ENCODE measurements around the gene VPS13D.

Gene VPS13D

DNA sequence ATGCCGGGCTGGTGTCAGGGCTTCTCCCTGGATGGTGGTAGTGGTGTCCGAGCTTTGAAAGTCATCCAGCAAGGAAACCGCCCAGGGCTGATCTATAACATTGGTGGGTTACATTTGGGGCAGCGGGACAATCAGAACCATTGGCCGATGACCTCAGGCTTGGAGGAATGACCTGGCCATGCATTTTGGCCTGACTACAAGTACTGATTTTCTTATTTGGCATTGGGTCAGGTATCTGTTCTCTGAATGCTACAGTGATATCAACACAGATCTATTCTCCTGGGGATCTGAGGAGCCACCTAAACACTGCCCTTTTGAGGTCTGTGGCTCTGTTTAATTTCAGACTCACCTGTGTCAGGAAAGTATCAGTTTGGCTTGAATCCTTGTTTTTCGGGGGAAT is 128.7 kb downstream of the VPS13D start:
- no peak for ATAC-seq (ENCODE audit: insufficient read depth, low read depth)
- no peak for DNase-seq
- Histone ChIP-seq H3K79me2 (ENCODE audit: insufficient read depth, low read length) (no peaks in the 10 kb centered on the region), H3K9me3 (ENCODE audit: insufficient read depth, low read length, severe bottlenecking) (no peaks in the 10 kb centered on the region), H3K4me3 (ENCODE audit: low read depth in 1 of 2, low read length in 2 of 2) (no peak overlapping the region), H3K36me3 (ENCODE audit: insufficient read depth, low read length) (peaks cover 69% of the 10 kb centered on the region), H3K27me3 (ENCODE audit: insufficient read depth, low read length, poor library complexity) (no peaks in the 10 kb centered on the region), H3K4me1 (ENCODE audit: insufficient read depth, low read length) (no peaks in the 10 kb centered on the region), H4K20me1 (ENCODE audit: insufficient read depth, low read length) (no peaks in the 10 kb centered on the region), H3K9ac (ENCODE audit: low read depth, low read length) (no peak overlapping the region), H2AFZ (ENCODE audit: low read depth, low read length) (no peak overlapping the region), H3K27ac (ENCODE audit: low read length) (no peak overlapping the region), H3K4me2 (ENCODE audit: insufficient read depth, low read length) (no peak overlapping the region)
- TF ChIP-seq EZH2 (IDR thresholded peaks at IDR 0.05; ENCODE audit: borderline replicate concordance, low read depth, low read length, severe bottlenecking) = no peak
- TF ChIP-seq, protein P1, sequence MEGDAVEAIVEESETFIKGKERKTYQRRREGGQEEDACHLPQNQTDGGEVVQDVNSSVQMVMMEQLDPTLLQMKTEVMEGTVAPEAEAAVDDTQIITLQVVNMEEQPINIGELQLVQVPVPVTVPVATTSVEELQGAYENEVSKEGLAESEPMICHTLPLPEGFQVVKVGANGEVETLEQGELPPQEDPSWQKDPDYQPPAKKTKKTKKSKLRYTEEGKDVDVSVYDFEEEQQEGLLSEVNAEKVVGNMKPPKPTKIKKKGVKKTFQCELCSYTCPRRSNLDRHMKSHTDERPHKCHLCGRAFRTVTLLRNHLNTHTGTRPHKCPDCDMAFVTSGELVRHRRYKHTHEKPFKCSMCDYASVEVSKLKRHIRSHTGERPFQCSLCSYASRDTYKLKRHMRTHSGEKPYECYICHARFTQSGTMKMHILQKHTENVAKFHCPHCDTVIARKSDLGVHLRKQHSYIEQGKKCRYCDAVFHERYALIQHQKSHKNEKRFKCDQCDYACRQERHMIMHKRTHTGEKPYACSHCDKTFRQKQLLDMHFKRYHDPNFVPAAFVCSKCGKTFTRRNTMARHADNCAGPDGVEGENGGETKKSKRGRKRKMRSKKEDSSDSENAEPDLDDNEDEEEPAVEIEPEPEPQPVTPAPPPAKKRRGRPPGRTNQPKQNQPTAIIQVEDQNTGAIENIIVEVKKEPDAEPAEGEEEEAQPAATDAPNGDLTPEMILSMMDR (IDR thresholded peaks at IDR 0.05; ENCODE audit: borderline replicate concordance, extremely low read depth, low read length, poor library complexity, severe bottlenecking) = no peak

DNA sequence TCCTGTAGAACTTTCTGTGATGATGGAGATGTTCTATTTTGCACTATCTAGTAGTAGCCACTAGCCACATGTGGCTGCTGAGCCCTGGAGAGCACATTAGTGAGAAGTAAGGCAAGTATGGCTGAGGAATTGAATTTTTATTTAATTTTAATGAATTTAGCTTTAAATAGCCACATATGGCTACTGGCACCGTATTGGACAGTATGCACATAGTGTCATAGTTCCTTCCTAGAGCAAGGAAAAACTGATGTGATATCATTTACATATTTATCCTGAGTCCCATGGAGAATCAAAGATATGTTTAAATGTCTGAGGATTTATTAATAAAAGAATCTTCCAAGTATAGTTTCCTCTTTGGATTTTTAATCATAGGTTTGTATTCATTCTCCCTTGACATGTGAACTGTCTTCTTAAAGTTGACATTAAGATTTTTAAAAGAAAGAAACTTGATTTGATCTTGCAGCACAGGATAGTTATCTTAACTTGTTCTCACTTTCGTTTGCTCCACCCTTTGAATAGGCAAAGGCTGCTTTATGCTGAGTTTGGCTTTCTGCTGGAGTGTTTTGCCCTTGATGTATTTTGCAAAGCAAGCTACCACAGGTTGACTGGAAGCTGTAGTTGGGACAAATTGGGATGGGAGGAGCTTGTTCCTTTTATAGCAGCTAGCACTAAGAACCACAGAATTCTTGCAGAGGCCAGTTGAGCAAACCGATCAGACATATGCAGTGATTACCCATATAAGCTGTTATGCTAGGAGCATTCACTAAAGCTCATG is 129.7 kb downstream of the VPS13D start:
- DNase-seq (no peak), ATAC-seq (ENCODE audit: insufficient read depth, low read depth) (no peak)
- Histone ChIP-seq H3K9ac (ENCODE audit: low read depth, low read length) (no peak overlapping the region), H3K36me3 (ENCODE audit: insufficient read depth, low read length) (peaks cover 72% of the 10 kb centered on the region), H4K20me1 (ENCODE audit: insufficient read depth, low read length) (no peaks in the 10 kb centered on the region), H3K27ac (ENCODE audit: low read length) (no peak overlapping the region), H2AFZ (ENCODE audit: low read depth, low read length) (no peak overlapping the region), H3K9me3 (ENCODE audit: insufficient read depth, low read length, severe bottlenecking) (no peaks in the 10 kb centered on the region), H3K4me1 (ENCODE audit: insufficient read depth, low read length) (no peaks in the 10 kb centered on the region), H3K4me2 (ENCODE audit: insufficient read depth, low read length) (no peak overlapping the region), H3K27me3 (ENCODE audit: insufficient read depth, low read length, poor library complexity) (no peaks in the 10 kb centered on the region), H3K79me2 (ENCODE audit: insufficient read depth, low read length) (no peaks in the 10 kb centered on the region), H3K4me3 (ENCODE audit: low read depth in 1 of 2, low read length in 2 of 2) (no peak overlapping the region)
- TF ChIP-seq EZH2 (IDR thresholded peaks at IDR 0.05; ENCODE audit: borderline replicate concordance, low read depth, low read length, severe bottlenecking) = no peak
- TF ChIP-seq, protein P1 (IDR thresholded peaks at IDR 0.05; ENCODE audit: borderline replicate concordance, extremely low read depth, low read length, poor library complexity, severe bottlenecking) = no peak

DNA sequence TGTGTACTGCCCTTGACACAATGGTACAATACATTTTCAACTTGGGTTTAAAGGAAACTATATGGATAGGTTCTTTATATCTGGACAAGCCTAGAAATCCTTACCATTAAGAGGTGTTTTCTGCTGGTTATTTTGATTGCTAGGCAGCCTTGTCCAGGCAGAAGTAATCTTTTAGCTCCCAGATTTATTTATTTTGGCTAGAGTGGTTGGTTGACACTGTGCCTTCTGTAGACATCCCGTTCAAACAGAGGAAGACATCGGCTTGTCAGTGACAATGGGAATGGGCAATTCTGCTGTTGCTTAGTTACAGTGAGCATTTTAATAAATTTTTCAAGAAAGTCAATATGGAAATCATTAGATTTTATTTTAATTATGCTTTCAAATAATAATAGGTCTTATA is 138.8 kb downstream of the VPS13D start:
- H2AFZ ChIP-seq (ENCODE audit: low read depth, low read length) = no peak overlapping the region
- no peak overlapping the region for H3K9ac ChIP-seq (ENCODE audit: low read depth, low read length)
- TF ChIP-seq, protein P1 (IDR thresholded peaks at IDR 0.05; ENCODE audit: borderline replicate concordance, extremely low read depth, low read length, poor library complexity, severe bottlenecking) = no peak
- TF ChIP-seq EZH2 (IDR thresholded peaks at IDR 0.05; ENCODE audit: borderline replicate concordance, low read depth, low read length, severe bottlenecking) = no peak
- no peaks in the 10 kb centered on the region for H4K20me1 ChIP-seq (ENCODE audit: insufficient read depth, low read length)
- H3K79me2 ChIP-seq (ENCODE audit: insufficient read depth, low read length) = no peaks in the 10 kb centered on the region
- no peaks in the 10 kb centered on the region for H3K4me1 ChIP-seq (ENCODE audit: insufficient read depth, low read length)
- peaks cover 38% of the 10 kb centered on the region for H3K36me3 ChIP-seq (ENCODE audit: insufficient read depth, low read length)
- no peak overlapping the region for H3K4me2 ChIP-seq (ENCODE audit: insufficient read depth, low read length)
- H3K9me3 ChIP-seq (ENCODE audit: insufficient read depth, low read length, severe bottlenecking) = no peaks in the 10 kb centered on the region
- H3K27me3 ChIP-seq (ENCODE audit: insufficient read depth, low read length, poor library complexity) = no peaks in the 10 kb centered on the region
- H3K27ac ChIP-seq (ENCODE audit: low read length) = no peak overlapping the region
- DNase-seq (no peak), ATAC-seq (ENCODE audit: insufficient read depth, low read depth) (no peak)
- H3K4me3 ChIP-seq (ENCODE audit: low read depth in 1 of 2, low read length in 2 of 2) = no peak overlapping the region
